ENCODE results near the gene GDPGP1. TPM values are rescaled to one million over a fixed set of nuclear protein-coding genes. Genes with fewer than 3 reads are reported as not detected.
A peak's percentile ranks its signal among the peaks of the same experiment; 100 is the strongest.

The GDPGP1 gene
- total and polyA plus RNA-seq, 10 of the 15 experiments (the other 5 are each of a cell fraction or from before 2014, with no cell fraction given): 0.68 to 8.9 (median 3.0) TPM

DNA sequence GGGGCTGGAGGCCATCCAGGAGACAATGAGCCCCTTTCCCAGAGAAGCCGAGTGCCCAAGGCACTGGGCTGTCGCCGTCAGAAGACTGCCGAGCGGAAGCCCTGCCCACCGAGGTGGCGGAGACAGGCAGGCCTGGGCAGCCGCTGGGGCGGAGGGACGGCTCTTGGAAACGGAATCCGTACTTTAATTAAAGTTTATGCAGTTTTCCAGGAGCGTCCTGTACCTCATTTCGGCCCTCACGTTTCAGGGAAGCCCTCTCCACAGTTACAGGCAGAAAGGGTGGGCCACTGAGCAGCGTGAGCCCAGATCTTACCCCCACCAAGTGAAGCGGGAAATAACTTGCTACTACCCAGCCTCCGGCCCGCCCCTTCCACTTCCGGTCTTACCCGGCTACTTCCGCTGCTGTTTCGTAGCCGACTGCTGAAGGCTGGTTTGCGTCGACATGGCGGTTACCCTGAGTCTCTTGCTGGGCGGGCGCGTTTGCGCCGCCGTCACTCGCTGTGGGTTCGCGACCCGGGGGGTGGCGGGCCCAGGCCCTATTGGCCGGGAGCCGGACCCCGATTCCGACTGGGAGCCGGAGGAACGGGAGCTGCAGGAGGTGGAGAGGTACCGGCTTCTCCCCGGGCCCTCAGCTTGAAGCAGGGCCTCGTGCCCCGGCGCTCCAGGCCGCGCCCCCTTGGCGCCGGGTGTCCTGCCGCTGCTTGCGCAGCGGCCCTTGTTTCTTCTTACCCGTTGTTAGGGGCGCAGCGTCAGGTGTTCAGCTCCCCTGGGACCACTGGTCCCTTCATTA lies 31.5 kb downstream of the GDPGP1 start, which contains the start of gene NGRN:
TSS of gene NGRN (plus strand) at position 402 of the 790 bp plus-strand sequence. CDS start at position 443, 41 bp downstream.
- peaks cover 43% of the 10 kb centered on the region for H3K79me2 ChIP-seq (ENCODE audit: control insufficient read depth, insufficient read depth, low read length)
- POLR2A ChIA-PET: interaction anchor here (0.6 to 1.2 kb wide), 6 partner anchors 32 to 104 kb away, joined by 3 to 16 read pairs (median 4); partner anchors contain the start of genes CIB1 and GDPGP1
- peak in 1 of 2 experiments; percentile 95; a peak in 2 of 4 replicates for TF ChIP-seq ETV6 (conservative IDR thresholded peaks at IDR 0.05 in 1 of 2, IDR thresholded peaks at IDR 0.05 in 1 of 2; ENCODE audit: borderline replicate concordance in 1 of 2, low read depth in 1 of 2)
- peak; percentile 83; the same call in 1 of the 2 replicates for TF ChIP-seq POLR2AphosphoS2 (IDR thresholded peaks at IDR 0.05; ENCODE audit: low read depth, low read length)
- TF ChIP-seq RCOR1 (conservative IDR thresholded peaks at IDR 0.05; ENCODE audit: low read depth, low read length): no peak
- TF ChIP-seq, protein P1, sequence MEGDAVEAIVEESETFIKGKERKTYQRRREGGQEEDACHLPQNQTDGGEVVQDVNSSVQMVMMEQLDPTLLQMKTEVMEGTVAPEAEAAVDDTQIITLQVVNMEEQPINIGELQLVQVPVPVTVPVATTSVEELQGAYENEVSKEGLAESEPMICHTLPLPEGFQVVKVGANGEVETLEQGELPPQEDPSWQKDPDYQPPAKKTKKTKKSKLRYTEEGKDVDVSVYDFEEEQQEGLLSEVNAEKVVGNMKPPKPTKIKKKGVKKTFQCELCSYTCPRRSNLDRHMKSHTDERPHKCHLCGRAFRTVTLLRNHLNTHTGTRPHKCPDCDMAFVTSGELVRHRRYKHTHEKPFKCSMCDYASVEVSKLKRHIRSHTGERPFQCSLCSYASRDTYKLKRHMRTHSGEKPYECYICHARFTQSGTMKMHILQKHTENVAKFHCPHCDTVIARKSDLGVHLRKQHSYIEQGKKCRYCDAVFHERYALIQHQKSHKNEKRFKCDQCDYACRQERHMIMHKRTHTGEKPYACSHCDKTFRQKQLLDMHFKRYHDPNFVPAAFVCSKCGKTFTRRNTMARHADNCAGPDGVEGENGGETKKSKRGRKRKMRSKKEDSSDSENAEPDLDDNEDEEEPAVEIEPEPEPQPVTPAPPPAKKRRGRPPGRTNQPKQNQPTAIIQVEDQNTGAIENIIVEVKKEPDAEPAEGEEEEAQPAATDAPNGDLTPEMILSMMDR (IDR thresholded peaks at IDR 0.05 in 2 of 3, conservative IDR thresholded peaks at IDR 0.05 in 1 of 3; ENCODE audit: control insufficient read depth in 2 of 3, extremely low read depth in 1 of 3, insufficient read depth in 1 of 3, low read depth in 3 of 3, low read length in 3 of 3): no peak
- no peak for TF ChIP-seq BMI1 (IDR thresholded peaks at IDR 0.05; ENCODE audit: borderline replicate concordance)
- TF ChIP-seq SREBF2 (IDR thresholded peaks at IDR 0.05; ENCODE audit: low read length): peak; percentile 22; the same call in 1 of the 2 replicates
- no peak for TF ChIP-seq ZZZ3 (IDR thresholded peaks at IDR 0.05; ENCODE audit: control insufficient read depth, insufficient read length, low read depth)
- TF ChIP-seq TARDBP (IDR thresholded peaks at IDR 0.05; ENCODE audit: borderline replicate concordance): no peak
- no peak for TF ChIP-seq ZNF384 (IDR thresholded peaks at IDR 0.05; ENCODE audit: borderline replicate concordance, low read depth, low read length)
- TF ChIP-seq SREBF1 (IDR thresholded peaks at IDR 0.05; ENCODE audit: low read length): no peak
- TF ChIP-seq, protein P2, sequence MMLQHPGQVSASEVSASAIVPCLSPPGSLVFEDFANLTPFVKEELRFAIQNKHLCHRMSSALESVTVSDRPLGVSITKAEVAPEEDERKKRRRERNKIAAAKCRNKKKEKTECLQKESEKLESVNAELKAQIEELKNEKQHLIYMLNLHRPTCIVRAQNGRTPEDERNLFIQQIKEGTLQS (IDR thresholded peaks at IDR 0.05; ENCODE audit: borderline replicate concordance, extremely low read depth, low read depth, low read length): no peak
- TF ChIP-seq LARP7 (IDR thresholded peaks at IDR 0.05): peak; percentile 65
- TF ChIP-seq SKIL (IDR thresholded peaks at IDR 0.05; ENCODE audit: low read depth, poor library complexity, severe bottlenecking): peak; percentile 49
- peak; percentile 1 to 50; a peak in 2 of 3 replicates for TF ChIP-seq EGR1 (IDR thresholded peaks at IDR 0.05; ENCODE audit: borderline replicate concordance in 1 of 2, low read depth in 2 of 2, low read length in 2 of 2)
- TF ChIP-seq CHD4 (IDR thresholded peaks at IDR 0.05): no peak
- TF ChIP-seq ZNF217 (IDR thresholded peaks at IDR 0.05): no peak
- TF ChIP-seq SIX5 (IDR thresholded peaks at IDR 0.05; ENCODE audit: low read depth, low read length, severe bottlenecking): no peak

More for the DNA sequence above, 31.5 kb downstream of the GDPGP1 start, which contains the start of gene NGRN:
- no peaks in the 10 kb centered on the region for H3K36me3 ChIP-seq (ENCODE audit: control insufficient read depth in 2 of 2, insufficient read depth in 2 of 2, low read length in 1 of 2)
- H3K9ac ChIP-seq (ENCODE audit: control insufficient read depth, insufficient read depth, low read length): peak within 1 kb of the TSS; percentile 82
- no peaks in the 10 kb centered on the region for H4K20me1 ChIP-seq (ENCODE audit: control insufficient read depth, insufficient read depth)
- peaks cover 13% of the 10 kb centered on the region for H3K4me1 ChIP-seq (ENCODE audit: control insufficient read depth, insufficient read depth, low read length)
- CTCF ChIA-PET: interaction anchor here (0.7 to 1.0 kb wide), 4 partner anchors 21 to 666 kb away, joined by 3 to 8 read pairs (median 3); partner anchors contain the start of genes CIB1 and GDPGP1
- H3K9me3 ChIP-seq (replicated peaks; ENCODE audit: control insufficient read depth, insufficient read depth, low read length): no peaks in the 10 kb centered on the region
- no peaks in the 10 kb centered on the region for H3K27me3 ChIP-seq (replicated peaks in 1 of 2; ENCODE audit: control insufficient read depth in 2 of 2, insufficient read depth in 2 of 2, low read length in 1 of 2)
- peak within 1 kb of the TSS; percentile 95 for H2AFZ ChIP-seq (ENCODE audit: control insufficient read depth, low read depth, low read length)
- RAD21 ChIA-PET (ENCODE audit: unreplicated experiment): interaction anchor here (0.7 to 4.0 kb wide), 4 partner anchors 21 to 108 kb away, joined by 3 to 47 read pairs (median 4); partner anchors contain the start of genes CIB1 and GDPGP1
- BruUV-seq (replicated peaks): TSS peak; percentile 99
- ATAC-seq (peak; percentile 91), FAIRE-seq (peak; percentile 91), DNase-seq (ENCODE audit: low read depth, low spot score) (peak; percentile 69)
- H3K27ac ChIP-seq (ENCODE audit: control insufficient read depth, insufficient read depth): peak within 1 kb of the TSS; percentile 87
- WGBS (ENCODE audit: insufficient coverage, insufficient replicate concordance, low lambda C conversion rate, missing lambda C conversion rate): under 1% methylated on average over 54 of the region's 59 CpGs
- SMC1A ChIA-PET (ENCODE audit: uncharacterized antibody, unreplicated experiment): interaction anchor here (0.6 to 1.1 kb wide), 3 partner anchors 30 to 114 kb away, joined by 3 read pairs; no protein-coding TSS in a partner anchor
- H3K4me3 ChIP-seq: peak within 1 kb of the TSS; percentile 82
- in situ Hi-C loops (cut with MboI): no loop called here
- H3K4me2 ChIP-seq (ENCODE audit: control insufficient read depth, insufficient read depth): peak within 1 kb of the TSS; percentile 83
- intact Hi-C loops (cut with micrococcal nuclease; ENCODE audit: unreplicated experiment): no loop called here
